Measurements from ENCODE around the gene MCF2L. TPM values are rescaled to one million over a fixed set of nuclear protein-coding genes. Genes with fewer than 3 reads are reported as not detected.
"Not testable (repeated sequence)": the region's sequence is repeated elsewhere in the genome, so short reads cannot be mapped to it uniquely, and the experiment has no call there.

MCF2L gene
- total RNA-seq, 4 donors from 2014 or later = 62.1 to 186 (median 91.3) TPM

- no peak overlapping the region for H3K27ac ChIP-seq
- no peaks in the 10 kb centered on the region for H3K9me3 ChIP-seq
- in situ Hi-C loops (cut with MboI; ENCODE audit: low pct_ligation_motif_present in 1 of 4, low pct_unique_long_range_greater_than_20kb in 1 of 4, low sequenced_read_pairs in 3 of 4) (no loop called here), intact Hi-C loops (cut with DNase I; ENCODE audit: low total_unique reads) (no loop called here)
- 90 to 100% methylated on average over 1 of the region's 1 CpG for WGBS, 2 donors (ENCODE audit: low coverage in 1 of 2)
- H3K4me3 ChIP-seq = no peak overlapping the region
- TF ChIP-seq CTCF (IDR thresholded peaks at IDR 0.05) (no peak), POLR2A (IDR thresholded peaks at IDR 0.05) (no peak), EP300 (IDR thresholded peaks at IDR 0.05; ENCODE audit: low read depth) (no peak), POLR2AphosphoS5 (IDR thresholded peaks at IDR 0.05) (no peak)
- H3K4me1 ChIP-seq = no peaks in the 10 kb centered on the region
- no peak for DNase-seq
- H3K36me3 ChIP-seq = no peaks in the 10 kb centered on the region
- peaks cover 3% of the 10 kb centered on the region for H3K27me3 ChIP-seq
Observed at GRCh38 chr13:113057084-113057483, 88.1 kb downstream of the MCF2L start.

- DNase-seq; H3K27ac ChIP-seq; H3K4me3 ChIP-seq; intact Hi-C loops (cut with DNase I; ENCODE audit: low total_unique reads); H3K36me3 ChIP-seq; H3K4me1 ChIP-seq; in situ Hi-C loops (cut with MboI; ENCODE audit: low pct_ligation_motif_present in 1 of 4, low pct_unique_long_range_greater_than_20kb in 1 of 4, low sequenced_read_pairs in 3 of 4); H3K27me3 ChIP-seq; H3K9me3 ChIP-seq: not testable (repeated sequence)
- 78 to 97% methylated on average over 3 of the region's 3 CpGs for WGBS, 2 donors (ENCODE audit: low coverage in 1 of 2)
Observed at GRCh38 chr13:113057559-113057958, 88.5 kb downstream of the MCF2L start.

- TF ChIP-seq POLR2A (IDR thresholded peaks at IDR 0.05) (no peak), CTCF (IDR thresholded peaks at IDR 0.05) (no peak), EP300 (IDR thresholded peaks at IDR 0.05; ENCODE audit: low read depth) (no peak), POLR2AphosphoS5 (IDR thresholded peaks at IDR 0.05) (no peak)
- Histone ChIP-seq H3K4me1 (no peaks in the 10 kb centered on the region), H3K36me3 (no peaks in the 10 kb centered on the region), H3K27me3 (peaks cover 3% of the 10 kb centered on the region), H3K27ac (no peak overlapping the region), H3K4me3 (no peak overlapping the region), H3K9me3 (no peaks in the 10 kb centered on the region)
- 92 to 100% methylated on average over 3 to 21 of the region's 21 CpGs for WGBS, 2 donors (ENCODE audit: low coverage in 1 of 2)
- in situ Hi-C loops (cut with MboI; ENCODE audit: low pct_ligation_motif_present in 1 of 4, low pct_unique_long_range_greater_than_20kb in 1 of 4, low sequenced_read_pairs in 3 of 4) = no loop called here
- intact Hi-C loops (cut with DNase I; ENCODE audit: low total_unique reads) = no loop called here
- DNase-seq = no peak
Observed at GRCh38 chr13:113058129-113058987, 89.3 kb downstream of the MCF2L start.

- H3K36me3 ChIP-seq = no peaks in the 10 kb centered on the region
- intact Hi-C loops (cut with DNase I; ENCODE audit: low total_unique reads) = no loop called here
- no peaks in the 10 kb centered on the region for H3K9me3 ChIP-seq
- H3K4me3 ChIP-seq = no peak overlapping the region
- no peak overlapping the region for H3K27ac ChIP-seq
- TF ChIP-seq EP300 (IDR thresholded peaks at IDR 0.05; ENCODE audit: low read depth) = no peak
- no peak for TF ChIP-seq POLR2A (IDR thresholded peaks at IDR 0.05)
- TF ChIP-seq POLR2AphosphoS5 (IDR thresholded peaks at IDR 0.05) = no peak
- no peak for TF ChIP-seq CTCF (IDR thresholded peaks at IDR 0.05)
- WGBS, 2 donors (ENCODE audit: low coverage in 1 of 2) = 88 to 95% methylated on average over 3 to 22 of the region's 22 CpGs
- peaks cover 3% of the 10 kb centered on the region for H3K27me3 ChIP-seq
- no peaks in the 10 kb centered on the region for H3K4me1 ChIP-seq
- in situ Hi-C loops (cut with MboI; ENCODE audit: low pct_ligation_motif_present in 1 of 4, low pct_unique_long_range_greater_than_20kb in 1 of 4, low sequenced_read_pairs in 3 of 4) = no loop called here
- DNase-seq = no peak
Observed at GRCh38 chr13:113058988-113059850, 90.2 kb downstream of the MCF2L start.

Measured in transverse colon (tissue), 4 donors.